GM23338 (cell line): Measurements from ENCODE around the gene SRCIN1. TPM values are rescaled to one million over a fixed set of nuclear protein-coding genes. Genes with fewer than 3 reads are reported as not detected.

Source experiments
- ATAC-seq: fragments of 200-7000 bp; cut with Tn5 transposase; 3 replicates; pipeline ENCODE4 v1.9.1; 2020
- DNase-seq: peaks from one replicate; pipeline ENCODE4 v3.0.0-alpha.2; 2015; ENCODE audit warnings: low spot score
- H2AFZ ChIP-seq: fragments of 200-600 bp; sonication (generic); 2 replicates; pipeline ENCODE4 v1.8.0; 2016; ENCODE audit warnings: antibody characterized with exemption, mild to moderate bottlenecking, moderate library complexity
- H3F3A ChIP-seq: fragments of 200-600 bp; sonication (generic); replicated peaks from 2 replicates; pipeline ENCODE4 v1.8.0; 2017; ENCODE audit warnings: antibody characterized with exemption, mixed run types, low read depth
- H3K27ac ChIP-seq: fragments of 200-600 bp; sonication (generic); 2 replicates; pipeline ENCODE4 v1.6.1; 2016; ENCODE audit warnings: low read depth
- H3K27me3 ChIP-seq: fragments of 200-600 bp; sonication (generic); 2 replicates; pipeline ENCODE4 v1.8.0; 2016; ENCODE audit warnings: mild to moderate bottlenecking, mixed run types, moderate library complexity; ENCODE audit not compliant: insufficient read depth
- H3K36me3 ChIP-seq: fragments of 200-600 bp; sonication (generic); 2 replicates; pipeline ENCODE4 v1.8.0; 2016; ENCODE audit warnings: mild to moderate bottlenecking; ENCODE audit not compliant: insufficient read depth
- H3K4me1 ChIP-seq: fragments of 200-600 bp; sonication (generic); 2 replicates; pipeline ENCODE4 v1.8.0; 2016; ENCODE audit warnings: mild to moderate bottlenecking, moderate library complexity; ENCODE audit not compliant: insufficient read depth
- H3K4me2 ChIP-seq: fragments of 200-600 bp; sonication (generic); 2 replicates; pipeline ENCODE4 v1.7.1; 2017; ENCODE audit warnings: mixed run types
- H3K4me3 ChIP-seq: fragments of 200-600 bp; sonication (generic); 2 replicates; pipeline ENCODE4 v1.6.1; 2016; ENCODE audit warnings: mixed run types
- H3K79me2 ChIP-seq: fragments of 200-600 bp; sonication (generic); replicated peaks from 2 replicates; pipeline ENCODE4 v1.8.0; 2017; ENCODE audit warnings: mild to moderate bottlenecking; ENCODE audit not compliant: insufficient read depth
- H3K9me2 ChIP-seq: fragments of 200-600 bp; sonication (generic); 2 replicates; pipeline ENCODE4 v1.8.0; 2017; ENCODE audit not compliant: insufficient read depth
- H4K20me1 ChIP-seq: fragments of 200-600 bp; sonication (generic); replicated peaks from 2 replicates; pipeline ENCODE4 v1.8.0; 2017; ENCODE audit warnings: mild to moderate bottlenecking; ENCODE audit not compliant: insufficient read depth
- H3K27ac Mint-ChIP-seq: 2 replicates; pipeline ENCODE4 v1.8.0; 2020; ENCODE audit warnings: inconsistent platforms, mild to moderate bottlenecking, moderate library complexity, mixed read lengths
- H3K27me3 Mint-ChIP-seq: 3 replicates; pipeline ENCODE4 v1.8.0; 2022; ENCODE audit warnings: low read depth, mild to moderate bottlenecking, moderate library complexity, mixed read lengths, inconsistent platforms; ENCODE audit not compliant: insufficient read depth, poor library complexity
- H3K36me3 Mint-ChIP-seq: 3 replicates; pipeline ENCODE4 v1.8.0; 2021; ENCODE audit warnings: low read depth, mild to moderate bottlenecking, inconsistent platforms, moderate library complexity, mixed read lengths
- H3K4me1 Mint-ChIP-seq: 3 replicates; pipeline ENCODE4 v1.8.0; 2020; ENCODE audit warnings: mild to moderate bottlenecking, inconsistent platforms, mixed read lengths
- H3K4me3 Mint-ChIP-seq: 3 replicates; pipeline ENCODE4 v1.8.0; 2021; ENCODE audit warnings: moderate library complexity, mild to moderate bottlenecking, inconsistent platforms, mixed read lengths
- H3K9me3 Mint-ChIP-seq: 3 replicates; pipeline ENCODE4 v1.8.0; 2020; ENCODE audit warnings: moderate library complexity, mild to moderate bottlenecking, inconsistent platforms, mixed read lengths
- CREB1 ChIP-seq: fragments of 250-450 bp; sonication (Bioruptor Pico); IDR thresholded peaks from 2 replicates; pipeline ENCODE4 v1.5.0; 2020; ENCODE audit warnings: low read depth, mild to moderate bottlenecking, moderate library complexity
- EZH2 ChIP-seq: fragments of 200-600 bp; sonication (generic); IDR thresholded peaks from one replicate; pipeline ENCODE4 v1.8.0; 2017; ENCODE audit warnings: antibody characterized with exemption, mild to moderate bottlenecking, low read depth; ENCODE audit not compliant: unreplicated experiment
- EZH2phosphoT487 ChIP-seq: fragments of 200-600 bp; sonication (generic); IDR thresholded peaks from one replicate; pipeline ENCODE4 v1.8.1; 2018; ENCODE audit warnings: antibody characterized with exemption; ENCODE audit not compliant: unreplicated experiment
- JUNB ChIP-seq: IDR thresholded peaks from one replicate; pipeline ENCODE4 v1.6.1; 2016; ENCODE audit warnings: antibody characterized with exemption; ENCODE audit not compliant: unreplicated experiment
- POLR2AphosphoS5 ChIP-seq: IDR thresholded peaks from 2 replicates; pipeline ENCODE4 v1.6.1; 2016; ENCODE audit warnings: antibody characterized with exemption, low read depth
- STAT1 ChIP-seq: IDR thresholded peaks from one replicate; pipeline ENCODE4 v1.6.1; 2016; ENCODE audit warnings: antibody characterized with exemption; ENCODE audit not compliant: unreplicated experiment
- ZNF114 ChIP-seq: fragments of 250-450 bp; sonication (Bioruptor Pico); IDR thresholded peaks from 2 replicates; pipeline ENCODE4 v1.5.0; 2020; ENCODE audit warnings: mild to moderate bottlenecking, moderate library complexity
- ZNF331 ChIP-seq: fragments of 250-450 bp; sonication (Bioruptor Pico); IDR thresholded peaks from 2 replicates; pipeline ENCODE4 v1.5.0; 2020; ENCODE audit warnings: low read depth, mild to moderate bottlenecking, moderate library complexity
- ZNF462 ChIP-seq: fragments of 250-450 bp; sonication (Bioruptor Pico); IDR thresholded peaks from 2 replicates; pipeline ENCODE4 v1.5.0; 2020; ENCODE audit warnings: mild to moderate bottlenecking, moderate library complexity
- polyA plus RNA-seq: library from polyadenylated mRNA; unstranded; fragments of >200 nt; fragmentation: Nextera tagmentation; extraction: Ambion mirVana; gene quantifications from 2 replicates; pipeline ENCODE4 v1.2.1, GENCODE V29; 2016
- total RNA-seq: library from RNA; depleted of rRNA; stranded (reverse); fragments of >200 nt; shearing (Covaris generic); gene quantifications from 2 replicates; pipeline ENCODE4 v1.2.3, GENCODE V29; 2014
- TF ChIP-seq, protein P1 (sequence below), 2 experiments: fragments of 200-600 bp in 1 of 2; sonication (generic) in 1 of 2; conservative IDR thresholded peaks; 2 replicates each; pipeline versions ENCODE4 v1.5.1 to v1.6.1; 2016 to 2017; ENCODE audit warnings: antibody characterized with exemption in 2 of 2, low read depth in 2 of 2, mild to moderate bottlenecking in 2 of 2, moderate library complexity in 1 of 2

The SRCIN1 gene
- total and polyA plus RNA-seq, 2 experiments from 2014 or later = 0.87 to 2.2 TPM

DNA sequence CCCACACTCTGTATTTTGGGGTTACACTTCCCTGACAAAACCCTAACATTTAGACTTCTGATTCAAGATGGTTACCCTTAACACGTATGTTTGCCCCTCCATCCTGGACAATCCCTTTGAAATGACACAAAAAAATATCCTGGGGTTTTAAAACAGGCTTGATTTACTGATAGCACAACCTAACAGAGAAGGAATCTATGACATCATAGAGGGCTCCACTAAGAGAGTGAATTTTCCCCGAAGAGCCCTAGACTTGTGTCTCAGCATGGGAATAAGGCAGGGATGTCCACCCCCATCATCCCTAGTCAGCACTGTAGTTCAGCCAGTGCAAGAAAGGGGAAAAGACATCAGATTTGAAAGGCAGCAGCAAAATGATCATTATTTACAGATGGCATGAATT lies 15.8 kb upstream of the SRCIN1 start:
- H3K4me3 Mint-ChIP-seq = no peak overlapping the region
- Histone ChIP-seq H4K20me1 (no peaks in the 10 kb centered on the region), H3K36me3 (no peaks in the 10 kb centered on the region), H3K79me2 (no peaks in the 10 kb centered on the region), H3K9me2 (no peaks in the 10 kb centered on the region), H3K27me3 (no peaks in the 10 kb centered on the region), H3K4me2 (no peak overlapping the region), H3F3A (no peaks in the 10 kb centered on the region), H3K27ac (no peak overlapping the region), H3K4me1 (peaks cover 10% of the 10 kb centered on the region; the same call in 1 of the 2 replicates), H2AFZ (no peak overlapping the region), H3K4me3 (no peak overlapping the region)
- H3K27me3 Mint-ChIP-seq = peaks cover 14% of the 10 kb centered on the region
- H3K9me3 Mint-ChIP-seq = no peaks in the 10 kb centered on the region; the same call in 2 of the 3 replicates
- ATAC-seq (no peak), DNase-seq (no peak)
- no peaks in the 10 kb centered on the region for H3K36me3 Mint-ChIP-seq
- peaks cover 23% of the 10 kb centered on the region for H3K4me1 Mint-ChIP-seq
- no peak for TF ChIP-seq ZNF331
- TF ChIP-seq ZNF462 (CRISPR knock-in tag) = no peak
- TF ChIP-seq EZH2phosphoT487 = no peak
- no peak for TF ChIP-seq POLR2AphosphoS5
- TF ChIP-seq, protein P1, sequence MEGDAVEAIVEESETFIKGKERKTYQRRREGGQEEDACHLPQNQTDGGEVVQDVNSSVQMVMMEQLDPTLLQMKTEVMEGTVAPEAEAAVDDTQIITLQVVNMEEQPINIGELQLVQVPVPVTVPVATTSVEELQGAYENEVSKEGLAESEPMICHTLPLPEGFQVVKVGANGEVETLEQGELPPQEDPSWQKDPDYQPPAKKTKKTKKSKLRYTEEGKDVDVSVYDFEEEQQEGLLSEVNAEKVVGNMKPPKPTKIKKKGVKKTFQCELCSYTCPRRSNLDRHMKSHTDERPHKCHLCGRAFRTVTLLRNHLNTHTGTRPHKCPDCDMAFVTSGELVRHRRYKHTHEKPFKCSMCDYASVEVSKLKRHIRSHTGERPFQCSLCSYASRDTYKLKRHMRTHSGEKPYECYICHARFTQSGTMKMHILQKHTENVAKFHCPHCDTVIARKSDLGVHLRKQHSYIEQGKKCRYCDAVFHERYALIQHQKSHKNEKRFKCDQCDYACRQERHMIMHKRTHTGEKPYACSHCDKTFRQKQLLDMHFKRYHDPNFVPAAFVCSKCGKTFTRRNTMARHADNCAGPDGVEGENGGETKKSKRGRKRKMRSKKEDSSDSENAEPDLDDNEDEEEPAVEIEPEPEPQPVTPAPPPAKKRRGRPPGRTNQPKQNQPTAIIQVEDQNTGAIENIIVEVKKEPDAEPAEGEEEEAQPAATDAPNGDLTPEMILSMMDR (conservative IDR thresholded peaks at IDR 0.05; ENCODE audit: low read depth in 2 of 2) = no peak
- TF ChIP-seq CREB1 = no peak
- TF ChIP-seq ZNF114 (CRISPR knock-in tag) = no peak
- no peak for TF ChIP-seq EZH2
- no peak for TF ChIP-seq JUNB
- no peak for TF ChIP-seq STAT1
- no peak overlapping the region for H3K27ac Mint-ChIP-seq
